ENCODE data around the gene EDNRB.

EDNRB gene

GRCh38 chr13:77846173-77846572 is 72.5 kb downstream of the EDNRB start:
- no peak overlapping the region for H3K9ac ChIP-seq (ENCODE audit: low read depth, low read length)
- no peaks in the 10 kb centered on the region for H3K27me3 ChIP-seq (ENCODE audit: insufficient read depth, low read length)
- H3K9me3 ChIP-seq (ENCODE audit: insufficient read depth, low read depth, low read length), result peaks cover 25% of the 10 kb centered on the region
- no CpG with 5 or more reads among the region's 1 CpG for WGBS
- no peaks in the 10 kb centered on the region for H3K4me1 ChIP-seq (ENCODE audit: insufficient read depth, low read length)
- H3K27ac ChIP-seq (ENCODE audit: low read depth, low read length), result no peak overlapping the region
- H3K4me3 ChIP-seq (ENCODE audit: low read length), result no peak overlapping the region
- peaks cover 8% of the 10 kb centered on the region; the same call in 1 of the 2 replicates for H3K36me3 ChIP-seq (ENCODE audit: insufficient read depth, low read length)

Data from HUES64 (cell line).